ENCODE measurements around the gene SASH3.

DNA sequence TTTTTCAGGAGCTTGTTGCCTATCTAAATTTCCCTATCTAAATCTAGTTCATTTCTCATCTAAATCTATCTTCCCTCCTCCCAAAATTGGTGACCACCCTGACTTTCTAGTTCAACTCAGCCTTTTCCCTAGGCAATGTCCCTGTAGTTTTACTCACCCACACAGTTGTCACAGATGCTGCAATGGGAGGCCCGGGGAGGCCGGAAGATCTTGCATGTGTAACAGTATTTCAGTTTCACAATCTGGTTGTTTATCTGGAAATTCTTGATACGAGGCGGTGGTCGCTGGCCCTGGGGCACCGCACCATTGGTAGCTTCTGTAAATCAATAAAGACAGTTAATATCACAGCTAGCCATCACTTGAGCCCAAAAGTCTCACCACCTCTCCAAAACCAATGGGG, 43.8 kb downstream of the SASH3 start:
- TF ChIP-seq, protein P1, sequence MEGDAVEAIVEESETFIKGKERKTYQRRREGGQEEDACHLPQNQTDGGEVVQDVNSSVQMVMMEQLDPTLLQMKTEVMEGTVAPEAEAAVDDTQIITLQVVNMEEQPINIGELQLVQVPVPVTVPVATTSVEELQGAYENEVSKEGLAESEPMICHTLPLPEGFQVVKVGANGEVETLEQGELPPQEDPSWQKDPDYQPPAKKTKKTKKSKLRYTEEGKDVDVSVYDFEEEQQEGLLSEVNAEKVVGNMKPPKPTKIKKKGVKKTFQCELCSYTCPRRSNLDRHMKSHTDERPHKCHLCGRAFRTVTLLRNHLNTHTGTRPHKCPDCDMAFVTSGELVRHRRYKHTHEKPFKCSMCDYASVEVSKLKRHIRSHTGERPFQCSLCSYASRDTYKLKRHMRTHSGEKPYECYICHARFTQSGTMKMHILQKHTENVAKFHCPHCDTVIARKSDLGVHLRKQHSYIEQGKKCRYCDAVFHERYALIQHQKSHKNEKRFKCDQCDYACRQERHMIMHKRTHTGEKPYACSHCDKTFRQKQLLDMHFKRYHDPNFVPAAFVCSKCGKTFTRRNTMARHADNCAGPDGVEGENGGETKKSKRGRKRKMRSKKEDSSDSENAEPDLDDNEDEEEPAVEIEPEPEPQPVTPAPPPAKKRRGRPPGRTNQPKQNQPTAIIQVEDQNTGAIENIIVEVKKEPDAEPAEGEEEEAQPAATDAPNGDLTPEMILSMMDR (optimal IDR thresholded peaks at IDR 0.05 in 1 of 3, IDR thresholded peaks at IDR 0.05 in 1 of 3, conservative IDR thresholded peaks at IDR 0.05 in 1 of 3; ENCODE audit: extremely low read depth in 1 of 3, insufficient read depth in 2 of 3, low read length in 3 of 3), result no peak
- TF ChIP-seq EZH2 (IDR thresholded peaks at IDR 0.05; ENCODE audit: low read length), result no peak
